Tibial artery (tissue), 4 donors: Measurements from ENCODE around the gene NDUFS4.
"Not testable (repeated sequence)": the region's sequence is repeated elsewhere in the genome, so short reads cannot be mapped to it uniquely, and the experiment has no call there.

Source experiments
- DNase-seq, 2 donors: peaks; one replicate each; pipeline ENCODE4 v3.0.0-alpha.2; 2019
- H3K27ac ChIP-seq, 2 donors: fragments of 200-600 bp; sonication (generic) in 1 of 2; 1 replicate in 1 of 2; 2 replicates in 1 of 2; pipeline ENCODE4 v1.5.1; 2018 to 2019; ENCODE audit warnings: mild to moderate bottlenecking in 1 of 2
- H3K27me3 ChIP-seq, 2 donors: fragments of 200-600 bp; sonication (generic) in 1 of 2; one replicate each; pipeline versions ENCODE4 v1.5.1 to v1.6.0; 2016 to 2019
- H3K36me3 ChIP-seq, 3 donors: fragments of 200-600 bp; sonication (generic) in 2 of 3; one replicate each; pipeline ENCODE4 v1.5.1; 2016 to 2019; ENCODE audit warnings: mild to moderate bottlenecking in 2 of 3
- H3K4me1 ChIP-seq, 4 donors: fragments of 200-600 bp; sonication (generic) in 2 of 4; 1 replicate in 3 of 4; 2 replicates in 1 of 4; pipeline ENCODE4 v1.5.1; 2016 to 2019
- H3K4me3 ChIP-seq, 2 donors: fragments of 200-600 bp; sonication (generic) in 1 of 2; 1 replicate in 1 of 2; 2 replicates in 1 of 2; pipeline ENCODE4 v1.5.1; 2018 to 2019; ENCODE audit warnings: mild to moderate bottlenecking in 2 of 2
- H3K9me3 ChIP-seq, 3 donors: fragments of 200-600 bp; sonication (generic) in 1 of 3; one replicate each; pipeline ENCODE4 v1.5.1; 2016 to 2019
- CTCF ChIP-seq, 2 experiments: fragments of 200-600 bp in 1 of 2; fragments of 450-650 bp in 1 of 2; IDR thresholded peaks; one replicate each; pipeline ENCODE4 v1.5.1; 2017 to 2019; ENCODE audit warnings: antibody characterized with exemption in 2 of 2, mild to moderate bottlenecking in 1 of 2, moderate library complexity in 1 of 2
- intact Hi-C: fragments of 100-400 bp; cut with DNase I; formaldehyde crosslinking; loops from one replicate; pipeline ENCODE4 v1.15.0; 2023; ENCODE audit warnings: low total_unique reads

Gene NDUFS4

DNA sequence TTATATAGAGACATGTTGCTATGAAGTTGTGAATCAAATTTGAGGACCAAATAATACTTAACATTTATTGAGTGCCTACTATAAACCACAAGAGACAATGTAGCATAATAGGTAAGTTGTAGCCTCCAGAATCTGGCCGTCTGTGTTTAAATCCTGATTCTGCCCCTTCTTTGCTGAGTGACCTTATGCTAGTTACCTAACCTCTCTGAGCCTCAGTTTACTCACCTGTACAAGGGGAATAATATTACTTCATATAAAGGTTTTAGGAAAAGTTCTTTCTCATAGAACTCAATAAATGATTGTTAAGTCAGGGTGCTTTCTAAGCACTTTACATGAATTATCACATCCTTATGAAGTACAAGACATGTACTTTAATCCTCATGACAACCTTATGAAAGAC is 120.6 kb downstream of the NDUFS4 start:
- Histone ChIP-seq H3K27me3 (no peaks in the 10 kb centered on the region), H3K4me3 (no peak overlapping the region), H3K36me3 (peaks cover 21 to 62% (median 29%) of the 10 kb centered on the region in 3 donors), H3K27ac (no peak overlapping the region), H3K9me3 (no peaks in the 10 kb centered on the region), H3K4me1 (no peaks in the 10 kb centered on the region)
- intact Hi-C loops, result no loop called here
- TF ChIP-seq CTCF (IDR thresholded peaks at IDR 0.05), result no peak
- DNase-seq, result no peak

- H3K4me1 ChIP-seq, result no peaks in the 10 kb centered on the region
- DNase-seq, result no peak
- H3K9me3 ChIP-seq, result peaks cover 4 to 67% (median 40%) of the 10 kb centered on the region in 3 donors
- H3K4me3 ChIP-seq, result no peak overlapping the region
- H3K36me3 ChIP-seq, result peaks cover 0 to 8% (median 0%) of the 10 kb centered on the region in 3 donors
- H3K27ac ChIP-seq, result no peak overlapping the region
- TF ChIP-seq CTCF (IDR thresholded peaks at IDR 0.05), result no peak
- H3K27me3 ChIP-seq, result no peaks in the 10 kb centered on the region
- intact Hi-C loops, result no loop called here
These were observed 130.6 kb downstream of the NDUFS4 start for GRCh38 chr5:53691014-53691413.

DNA sequence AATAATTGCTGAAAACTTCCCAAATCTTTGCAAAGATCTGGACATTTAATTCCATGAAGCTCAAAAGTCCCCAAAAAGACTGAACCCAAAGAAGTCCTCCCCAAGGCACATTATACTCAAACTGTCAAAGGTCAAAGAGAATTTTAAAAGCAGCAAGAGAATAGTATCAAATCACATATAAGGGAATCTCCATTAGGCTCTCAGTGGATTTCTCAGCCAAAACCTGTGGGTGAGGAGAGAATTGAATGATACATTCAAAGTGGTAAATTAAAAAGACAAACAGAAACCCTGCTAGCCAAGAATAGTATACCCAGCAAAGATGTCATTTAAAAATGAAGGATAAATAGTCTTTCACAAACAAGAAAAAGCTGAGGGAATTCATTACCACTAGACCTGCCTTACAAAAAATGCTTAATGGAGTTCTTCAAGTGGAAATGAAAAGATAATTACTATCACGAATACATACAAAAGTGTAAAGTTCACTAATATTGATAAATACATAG is 134.1 kb downstream of the NDUFS4 start:
- no peak overlapping the region for H3K27ac ChIP-seq
- H3K4me1 ChIP-seq, result no peaks in the 10 kb centered on the region
- no peak for DNase-seq
- no peaks in the 10 kb centered on the region for H3K27me3 ChIP-seq
- H3K36me3 ChIP-seq, result no peaks in the 10 kb centered on the region
- TF ChIP-seq CTCF (IDR thresholded peaks at IDR 0.05), result no peak
- intact Hi-C loops, result no loop called here
- no peak overlapping the region for H3K4me3 ChIP-seq
- peaks cover 3 to 51% (median 40%) of the 10 kb centered on the region in 3 donors for H3K9me3 ChIP-seq

- H3K4me3 ChIP-seq, H3K27ac ChIP-seq, H3K27me3 ChIP-seq, DNase-seq, intact Hi-C loops, H3K36me3 ChIP-seq, H3K4me1 ChIP-seq: not testable (repeated sequence)
- H3K9me3 ChIP-seq, result peaks cover 0 to 48% (median 40%) of the 10 kb centered on the region in 3 donors
These were observed 150.0 kb downstream of the NDUFS4 start for GRCh38 chr5:53710405-53710804.

- no peak for DNase-seq
- Histone ChIP-seq H3K4me1 (no peaks in the 10 kb centered on the region), H3K27me3 (no peaks in the 10 kb centered on the region), H3K4me3 (no peak overlapping the region), H3K9me3 (peaks cover 0 to 37% (median 27%) of the 10 kb centered on the region in 3 donors), H3K36me3 (no peaks in the 10 kb centered on the region), H3K27ac (no peak overlapping the region)
- intact Hi-C loops, result no loop called here
- no peak for TF ChIP-seq CTCF (IDR thresholded peaks at IDR 0.05)
These were observed 151.9 kb downstream of the NDUFS4 start for GRCh38 chr5:53712327-53712726.

- intact Hi-C loops, result no loop called here
- Histone ChIP-seq H3K36me3 (no peaks in the 10 kb centered on the region), H3K9me3 (peaks cover 0 to 35% (median 22%) of the 10 kb centered on the region in 3 donors), H3K4me1 (no peaks in the 10 kb centered on the region), H3K27me3 (no peaks in the 10 kb centered on the region), H3K4me3 (no peak overlapping the region), H3K27ac (no peak overlapping the region)
- TF ChIP-seq CTCF (IDR thresholded peaks at IDR 0.05), result no peak
- no peak for DNase-seq
These were observed 153.7 kb downstream of the NDUFS4 start for GRCh38 chr5:53713978-53714666.
